SK-N-SH (cell line): ENCODE measurements around the gene GYPE.

Experiments used
- CTCF ChIP-seq: fragments of 200-600 bp; sonication (generic); IDR thresholded peaks from 2 replicates; pipeline ENCODE4 v1.6.1; 2017; ENCODE audit warnings: antibody characterized with exemption, mild to moderate bottlenecking, moderate library complexity
- EP300 ChIP-seq, 2 experiments: IDR thresholded peaks; 2 replicates each; pipeline versions ENCODE4 v1.4.0 to v1.6.1; 2012; ENCODE audit warnings: borderline replicate concordance in 1 of 2, low read depth in 1 of 2, low read length in 1 of 2
- GABPA ChIP-seq: IDR thresholded peaks from 2 replicates; pipeline ENCODE4 v1.4.0; 2012; ENCODE audit warnings: low read depth, mild to moderate bottlenecking
- MXI1 ChIP-seq: IDR thresholded peaks from 2 replicates; pipeline ENCODE4 v1.6.1; 2012; ENCODE audit warnings: mild to moderate bottlenecking, low read depth, low read length, improper control_type of control experiment
- POLR2AphosphoS5 ChIP-seq: IDR thresholded peaks from 2 replicates; pipeline ENCODE4 v1.6.1; 2012; ENCODE audit warnings: low read depth, low read length
- REST ChIP-seq: IDR thresholded peaks from 2 replicates; pipeline ENCODE4 v1.6.1; 2012; ENCODE audit warnings: mild to moderate bottlenecking, low read depth, low read length, moderate library complexity
- TCF12 ChIP-seq: IDR thresholded peaks from 2 replicates; pipeline ENCODE4 v1.4.0; 2012
- USF1 ChIP-seq: IDR thresholded peaks from 2 replicates; pipeline ENCODE4 v1.4.0; 2012; ENCODE audit warnings: low read depth, borderline replicate concordance
- YY1 ChIP-seq: IDR thresholded peaks from 2 replicates; pipeline ENCODE4 v1.4.0; 2012; ENCODE audit warnings: low read depth, mild to moderate bottlenecking

DNA sequence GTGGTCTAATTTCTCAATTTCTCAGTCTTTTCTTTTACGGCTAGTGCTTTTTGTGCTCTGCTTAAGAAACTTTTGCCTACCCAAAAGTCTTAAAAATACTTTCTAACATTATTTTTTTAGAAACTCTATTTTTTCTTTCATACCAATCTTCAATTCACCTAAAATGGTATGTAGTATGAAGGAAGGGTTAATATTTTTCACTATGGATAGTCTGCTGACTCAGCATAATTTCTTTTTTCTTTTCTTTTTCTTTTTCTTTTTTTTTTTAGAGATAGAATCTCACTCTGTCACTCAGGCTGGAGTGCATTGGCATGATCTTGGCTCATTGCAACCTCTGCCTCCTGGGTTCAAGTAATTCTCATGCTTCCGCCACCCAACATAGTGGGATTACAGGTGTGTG is 34.2 kb upstream of the GYPE start:
- no peak for TF ChIP-seq CTCF
- no peak for TF ChIP-seq YY1
- no peak for TF ChIP-seq REST
- TF ChIP-seq POLR2AphosphoS5: no peak
- TF ChIP-seq GABPA: no peak
- TF ChIP-seq USF1: no peak
- TF ChIP-seq MXI1: no peak
- TF ChIP-seq TCF12: no peak
- TF ChIP-seq EP300 (IDR thresholded peaks at IDR 0.05; ENCODE audit: borderline replicate concordance in 1 of 2, low read depth in 1 of 2, low read length in 1 of 2): no peak
